Keratinocyte (primary cell): ENCODE measurements around the gene TTC24.

Experiments
- CTCF ChIP-seq, 3 experiments: IDR thresholded peaks in 1 of 3; conservative IDR thresholded peaks in 1 of 3; optimal IDR thresholded peaks in 1 of 3; 2 replicates in 2 of 3; 3 replicates in 1 of 3; pipeline versions ENCODE3 to v1.5.1; 2011; ENCODE audit warnings: low read length in 3 of 3, mild to moderate bottlenecking in 3 of 3, moderate library complexity in 2 of 3, control low read depth in 1 of 3, inconsistent platforms in 1 of 3; ENCODE audit not compliant: insufficient read depth in 2 of 3; ENCODE audit errors: extremely low read depth in 1 of 3
- EZH2 ChIP-seq: IDR thresholded peaks from one replicate; pipeline ENCODE4 v1.6.1; 2012; ENCODE audit warnings: inconsistent platforms, mild to moderate bottlenecking, low read length, moderate library complexity

GRCh38 chr1:156551869-156552268 lies 27.7 kb upstream of the TTC24 start:
- TF ChIP-seq CTCF (optimal IDR thresholded peaks at IDR 0.05 in 1 of 3, IDR thresholded peaks at IDR 0.05 in 1 of 3, conservative IDR thresholded peaks at IDR 0.05 in 1 of 3; ENCODE audit: extremely low read depth in 1 of 3, insufficient read depth in 2 of 3, low read length in 3 of 3): no peak
- TF ChIP-seq EZH2: no peak
